GM23338 (cell line): ENCODE measurements around the gene UBE2V1. TPM values are rescaled to one million over a fixed set of nuclear protein-coding genes. Genes with fewer than 3 reads are reported as not detected.

Experiments
- ATAC-seq: fragments of 200-7000 bp; cut with Tn5 transposase; 3 replicates; pipeline ENCODE4 v1.9.1; 2020
- DNase-seq: peaks from one replicate; pipeline ENCODE4 v3.0.0-alpha.2; 2015; ENCODE audit warnings: low spot score
- H2AFZ ChIP-seq: fragments of 200-600 bp; sonication (generic); 2 replicates; pipeline ENCODE4 v1.8.0; 2016; ENCODE audit warnings: antibody characterized with exemption, mild to moderate bottlenecking, moderate library complexity
- H3F3A ChIP-seq: fragments of 200-600 bp; sonication (generic); replicated peaks from 2 replicates; pipeline ENCODE4 v1.8.0; 2017; ENCODE audit warnings: antibody characterized with exemption, mixed run types, low read depth
- H3K27ac ChIP-seq: fragments of 200-600 bp; sonication (generic); 2 replicates; pipeline ENCODE4 v1.6.1; 2016; ENCODE audit warnings: low read depth
- H3K27me3 ChIP-seq: fragments of 200-600 bp; sonication (generic); 2 replicates; pipeline ENCODE4 v1.8.0; 2016; ENCODE audit warnings: mild to moderate bottlenecking, mixed run types, moderate library complexity; ENCODE audit not compliant: insufficient read depth
- H3K36me3 ChIP-seq: fragments of 200-600 bp; sonication (generic); 2 replicates; pipeline ENCODE4 v1.8.0; 2016; ENCODE audit warnings: mild to moderate bottlenecking; ENCODE audit not compliant: insufficient read depth
- H3K4me1 ChIP-seq: fragments of 200-600 bp; sonication (generic); 2 replicates; pipeline ENCODE4 v1.8.0; 2016; ENCODE audit warnings: mild to moderate bottlenecking, moderate library complexity; ENCODE audit not compliant: insufficient read depth
- H3K4me2 ChIP-seq: fragments of 200-600 bp; sonication (generic); 2 replicates; pipeline ENCODE4 v1.7.1; 2017; ENCODE audit warnings: mixed run types
- H3K4me3 ChIP-seq: fragments of 200-600 bp; sonication (generic); 2 replicates; pipeline ENCODE4 v1.6.1; 2016; ENCODE audit warnings: mixed run types
- H3K79me2 ChIP-seq: fragments of 200-600 bp; sonication (generic); replicated peaks from 2 replicates; pipeline ENCODE4 v1.8.0; 2017; ENCODE audit warnings: mild to moderate bottlenecking; ENCODE audit not compliant: insufficient read depth
- H3K9me2 ChIP-seq: fragments of 200-600 bp; sonication (generic); 2 replicates; pipeline ENCODE4 v1.8.0; 2017; ENCODE audit not compliant: insufficient read depth
- H4K20me1 ChIP-seq: fragments of 200-600 bp; sonication (generic); replicated peaks from 2 replicates; pipeline ENCODE4 v1.8.0; 2017; ENCODE audit warnings: mild to moderate bottlenecking; ENCODE audit not compliant: insufficient read depth
- H3K27ac Mint-ChIP-seq: 2 replicates; pipeline ENCODE4 v1.8.0; 2020; ENCODE audit warnings: inconsistent platforms, mild to moderate bottlenecking, moderate library complexity, mixed read lengths
- H3K27me3 Mint-ChIP-seq: 3 replicates; pipeline ENCODE4 v1.8.0; 2022; ENCODE audit warnings: low read depth, mild to moderate bottlenecking, moderate library complexity, mixed read lengths, inconsistent platforms; ENCODE audit not compliant: insufficient read depth, poor library complexity
- H3K36me3 Mint-ChIP-seq: 3 replicates; pipeline ENCODE4 v1.8.0; 2021; ENCODE audit warnings: low read depth, mild to moderate bottlenecking, inconsistent platforms, moderate library complexity, mixed read lengths
- H3K4me1 Mint-ChIP-seq: 3 replicates; pipeline ENCODE4 v1.8.0; 2020; ENCODE audit warnings: mild to moderate bottlenecking, inconsistent platforms, mixed read lengths
- H3K4me3 Mint-ChIP-seq: 3 replicates; pipeline ENCODE4 v1.8.0; 2021; ENCODE audit warnings: moderate library complexity, mild to moderate bottlenecking, inconsistent platforms, mixed read lengths
- H3K9me3 Mint-ChIP-seq: 3 replicates; pipeline ENCODE4 v1.8.0; 2020; ENCODE audit warnings: moderate library complexity, mild to moderate bottlenecking, inconsistent platforms, mixed read lengths
- CREB1 ChIP-seq: fragments of 250-450 bp; sonication (Bioruptor Pico); IDR thresholded peaks from 2 replicates; pipeline ENCODE4 v1.5.0; 2020; ENCODE audit warnings: low read depth, mild to moderate bottlenecking, moderate library complexity
- CTCF ChIP-seq, 2 experiments: fragments of 200-600 bp in 1 of 2; sonication (generic) in 1 of 2; conservative IDR thresholded peaks; 2 replicates each; pipeline versions ENCODE4 v1.5.1 to v1.6.1; 2016 to 2017; ENCODE audit warnings: antibody characterized with exemption in 2 of 2, low read depth in 2 of 2, mild to moderate bottlenecking in 2 of 2, moderate library complexity in 1 of 2
- ETS1 ChIP-seq: IDR thresholded peaks from 2 replicates; pipeline ENCODE4 v1.6.1; 2016; ENCODE audit warnings: antibody characterized with exemption
- EZH2 ChIP-seq: fragments of 200-600 bp; sonication (generic); IDR thresholded peaks from one replicate; pipeline ENCODE4 v1.8.0; 2017; ENCODE audit warnings: antibody characterized with exemption, mild to moderate bottlenecking, low read depth; ENCODE audit not compliant: unreplicated experiment
- EZH2phosphoT487 ChIP-seq: fragments of 200-600 bp; sonication (generic); IDR thresholded peaks from one replicate; pipeline ENCODE4 v1.8.1; 2018; ENCODE audit warnings: antibody characterized with exemption; ENCODE audit not compliant: unreplicated experiment
- NANOG ChIP-seq: IDR thresholded peaks from 2 replicates; pipeline ENCODE4 v1.6.1; 2016; ENCODE audit warnings: antibody characterized with exemption, borderline replicate concordance
- POLR2AphosphoS5 ChIP-seq: IDR thresholded peaks from 2 replicates; pipeline ENCODE4 v1.6.1; 2016; ENCODE audit warnings: antibody characterized with exemption, low read depth
- REST ChIP-seq: IDR thresholded peaks from one replicate; pipeline ENCODE4 v1.6.1; 2018; ENCODE audit warnings: antibody characterized with exemption; ENCODE audit not compliant: unreplicated experiment
- STAT1 ChIP-seq: IDR thresholded peaks from one replicate; pipeline ENCODE4 v1.6.1; 2016; ENCODE audit warnings: antibody characterized with exemption; ENCODE audit not compliant: unreplicated experiment
- ZNF114 ChIP-seq: fragments of 250-450 bp; sonication (Bioruptor Pico); IDR thresholded peaks from 2 replicates; pipeline ENCODE4 v1.5.0; 2020; ENCODE audit warnings: mild to moderate bottlenecking, moderate library complexity
- ZNF331 ChIP-seq: fragments of 250-450 bp; sonication (Bioruptor Pico); IDR thresholded peaks from 2 replicates; pipeline ENCODE4 v1.5.0; 2020; ENCODE audit warnings: low read depth, mild to moderate bottlenecking, moderate library complexity
- ZNF462 ChIP-seq: fragments of 250-450 bp; sonication (Bioruptor Pico); IDR thresholded peaks from 2 replicates; pipeline ENCODE4 v1.5.0; 2020; ENCODE audit warnings: mild to moderate bottlenecking, moderate library complexity
- polyA plus RNA-seq: library from polyadenylated mRNA; unstranded; fragments of >200 nt; fragmentation: Nextera tagmentation; extraction: Ambion mirVana; gene quantifications from 2 replicates; pipeline ENCODE4 v1.2.1, GENCODE V29; 2016
- total RNA-seq: library from RNA; depleted of rRNA; stranded (reverse); fragments of >200 nt; shearing (Covaris generic); gene quantifications from 2 replicates; pipeline ENCODE4 v1.2.3, GENCODE V29; 2014

Gene UBE2V1
- total and polyA plus RNA-seq, 2 experiments from 2014 or later, result 105 to 302 TPM

GRCh38 chr20:50066161-50066834 is 46.7 kb downstream of the UBE2V1 start:
- Histone ChIP-seq H3K4me3 (no peak overlapping the region), H3K79me2 (no peaks in the 10 kb centered on the region), H3F3A (no peaks in the 10 kb centered on the region), H3K4me2 (no peak overlapping the region), H4K20me1 (no peaks in the 10 kb centered on the region), H2AFZ (no peak overlapping the region), H3K4me1 (no peaks in the 10 kb centered on the region; the same call in 1 of the 2 replicates), H3K27ac (no peak overlapping the region), H3K9me2 (no peaks in the 10 kb centered on the region), H3K27me3 (no peaks in the 10 kb centered on the region), H3K36me3 (no peaks in the 10 kb centered on the region)
- no peaks in the 10 kb centered on the region for H3K36me3 Mint-ChIP-seq
- H3K27me3 Mint-ChIP-seq, result peaks cover 22% of the 10 kb centered on the region
- no peaks in the 10 kb centered on the region for H3K9me3 Mint-ChIP-seq
- no peak overlapping the region for H3K27ac Mint-ChIP-seq
- H3K4me1 Mint-ChIP-seq, result peaks cover 12% of the 10 kb centered on the region
- DNase-seq (no peak), ATAC-seq (no peak)
- TF ChIP-seq POLR2AphosphoS5 (no peak), ZNF331 (CRISPR knock-in tag) (no peak), STAT1 (no peak), NANOG (no peak), ZNF114 (CRISPR knock-in tag) (no peak), ZNF462 (CRISPR knock-in tag) (no peak), CTCF (conservative IDR thresholded peaks at IDR 0.05; ENCODE audit: low read depth in 2 of 2) (no peak), REST (no peak), ETS1 (no peak), CREB1 (no peak), EZH2phosphoT487 (no peak), EZH2 (no peak)
- no peak overlapping the region for H3K4me3 Mint-ChIP-seq
